ENCODE results near the gene NUMBL. TPM values are rescaled to one million over a fixed set of nuclear protein-coding genes. Genes with fewer than 3 reads are reported as not detected.

Gene NUMBL
- total and polyA plus RNA-seq, 2 of the 8 experiments (the other 6 are each of a cell fraction or from before 2014, with no cell fraction given), result 13.5 to 24.8 TPM

GRCh38 chr19:40733149-40733548 lies 42.7 kb upstream of the NUMBL start:
- POLR2A ChIA-PET (ENCODE audit: partially characterized antibody), result interaction anchor here (1.0 to 3.0 kb wide), 6 partner anchors 10 to 91 kb away, joined by 3 to 10 read pairs (median 6); partner anchors contain the start of genes ACTMAP, COQ8B and ITPKC
- Histone ChIP-seq H3K9me3 (ENCODE audit: insufficient read depth in 2 of 2, low read depth in 1 of 2, low read length in 1 of 2) (no peaks in the 10 kb centered on the region), H3K56ac (replicated peaks; ENCODE audit: insufficient read length, low read depth, low read length) (no peak overlapping the region), H2BK5ac (ENCODE audit: low read depth, low read length) (no peak overlapping the region), H2BK20ac (ENCODE audit: low read length) (no peak overlapping the region), H3K79me2 (ENCODE audit: control insufficient read depth in 1 of 2, insufficient read depth in 2 of 2, low read length in 2 of 2) (no peaks in the 10 kb centered on the region), H2BK120ac (replicated peaks; ENCODE audit: low read depth, low read length) (no peak overlapping the region), H4K5ac (ENCODE audit: insufficient read length, low read depth, low read length) (no peak overlapping the region), H3K14ac (ENCODE audit: insufficient read length) (no peak overlapping the region), H3K4me2 (ENCODE audit: insufficient read depth in 1 of 2, low read depth in 2 of 2, low read length in 2 of 2) (no peak overlapping the region), H2BK12ac (ENCODE audit: low read depth, low read length) (no peak overlapping the region), H4K91ac (replicated peaks; ENCODE audit: insufficient read length, low read length) (no peak overlapping the region), H3K4ac (replicated peaks; ENCODE audit: insufficient read length, low read depth, low read length) (no peak overlapping the region), H3K27me3 (replicated peaks in 1 of 4; ENCODE audit: control insufficient read depth in 3 of 4, extremely low read depth in 1 of 4, insufficient read depth in 3 of 4, low read length in 3 of 4) (no peaks in the 10 kb centered on the region), H3K27ac (ENCODE audit: low read depth, low read length) (no peak overlapping the region), H4K8ac (ENCODE audit: extremely low read depth, insufficient read depth, low read length) (no peak overlapping the region), H4K20me1 (replicated peaks in 1 of 2; ENCODE audit: control insufficient read depth in 1 of 2, insufficient read depth in 2 of 2, low read length in 2 of 2) (peaks cover 0 to 2% of the 10 kb centered on the region in 2 experiments), H2AK5ac (ENCODE audit: low read depth, low read length) (no peak overlapping the region), H3K4me3 (ENCODE audit: extremely low read depth in 1 of 4, insufficient read depth in 2 of 4, low read depth in 3 of 4, low read length in 4 of 4) (no peak overlapping the region), H3K79me1 (ENCODE audit: low read depth, low read length) (no peaks in the 10 kb centered on the region; the same call in 1 of the 2 replicates), H3K9ac (replicated peaks in 1 of 4; ENCODE audit: extremely low read depth in 1 of 4, low read depth in 3 of 4, low read length in 3 of 4) (no peak overlapping the region), H2BK15ac (ENCODE audit: low read length) (no peak overlapping the region), H3K36me3 (ENCODE audit: control insufficient read depth in 2 of 4, insufficient read depth in 4 of 4, low read length in 3 of 4) (peaks cover 4 to 31% (median 22%) of the 10 kb centered on the region in 4 experiments; a peak in 6 of 8 replicates), H3K18ac (ENCODE audit: extremely low read depth, low read length) (no peak overlapping the region), H3K23me2 (ENCODE audit: low read depth, low read length) (no peaks in the 10 kb centered on the region), H3K4me1 (replicated peaks in 1 of 4; ENCODE audit: control insufficient read depth in 3 of 4, insufficient read depth in 4 of 4, low read length in 3 of 4) (no peaks in the 10 kb centered on the region; a peak in 1 of 7 replicates), H2AFZ (ENCODE audit: low read length) (no peak overlapping the region), H3K23ac (ENCODE audit: insufficient read length) (no peak overlapping the region)
- WGBS, 2 experiments (ENCODE audit: extremely low coverage in 1 of 2, insufficient coverage in 1 of 2, insufficient read length in 1 of 2, insufficient replicate concordance in 2 of 2, low coverage in 1 of 2, low lambda C conversion rate in 2 of 2, missing lambda C conversion rate in 1 of 2), result 96% methylated on average over 12 of the region's 13 CpGs; no CpG with 5 or more reads in 1 of the 2 experiments
- DNase-seq (ENCODE audit: low read depth in 1 of 2, low spot score in 2 of 2) (no peak), FAIRE-seq (no peak)
- CTCF ChIA-PET (ENCODE audit: partially characterized antibody), result interaction anchor here (1.0 to 2.3 kb wide), 4 partner anchors 10 to 87 kb away, joined by 3 to 10 read pairs (median 4); partner anchors contain the start of genes COQ8B and ITPKC
- no peak for TF ChIP-seq POLR2A (IDR thresholded peaks at IDR 0.05; ENCODE audit: control extremely low read depth in 1 of 2, low read depth in 2 of 2, low read length in 2 of 2)
- no peak for TF ChIP-seq EP300 (IDR thresholded peaks at IDR 0.05; ENCODE audit: borderline replicate concordance in 1 of 2, low read depth in 2 of 2, low read length in 2 of 2)
- TF ChIP-seq BACH1 (IDR thresholded peaks at IDR 0.05; ENCODE audit: low read length), result no peak
- no peak for TF ChIP-seq ASH2L (IDR thresholded peaks at IDR 0.05; ENCODE audit: low read length)
- no peak for TF ChIP-seq BCL11A (IDR thresholded peaks at IDR 0.05; ENCODE audit: low read depth in 2 of 2, low read length in 2 of 2)
- TF ChIP-seq HDAC2 (IDR thresholded peaks at IDR 0.05; ENCODE audit: borderline replicate concordance in 1 of 2, low read depth in 2 of 2, low read length in 2 of 2), result no peak
- TF ChIP-seq, protein P1, sequence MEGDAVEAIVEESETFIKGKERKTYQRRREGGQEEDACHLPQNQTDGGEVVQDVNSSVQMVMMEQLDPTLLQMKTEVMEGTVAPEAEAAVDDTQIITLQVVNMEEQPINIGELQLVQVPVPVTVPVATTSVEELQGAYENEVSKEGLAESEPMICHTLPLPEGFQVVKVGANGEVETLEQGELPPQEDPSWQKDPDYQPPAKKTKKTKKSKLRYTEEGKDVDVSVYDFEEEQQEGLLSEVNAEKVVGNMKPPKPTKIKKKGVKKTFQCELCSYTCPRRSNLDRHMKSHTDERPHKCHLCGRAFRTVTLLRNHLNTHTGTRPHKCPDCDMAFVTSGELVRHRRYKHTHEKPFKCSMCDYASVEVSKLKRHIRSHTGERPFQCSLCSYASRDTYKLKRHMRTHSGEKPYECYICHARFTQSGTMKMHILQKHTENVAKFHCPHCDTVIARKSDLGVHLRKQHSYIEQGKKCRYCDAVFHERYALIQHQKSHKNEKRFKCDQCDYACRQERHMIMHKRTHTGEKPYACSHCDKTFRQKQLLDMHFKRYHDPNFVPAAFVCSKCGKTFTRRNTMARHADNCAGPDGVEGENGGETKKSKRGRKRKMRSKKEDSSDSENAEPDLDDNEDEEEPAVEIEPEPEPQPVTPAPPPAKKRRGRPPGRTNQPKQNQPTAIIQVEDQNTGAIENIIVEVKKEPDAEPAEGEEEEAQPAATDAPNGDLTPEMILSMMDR (IDR thresholded peaks at IDR 0.05; ENCODE audit: control extremely low read depth in 1 of 3, insufficient read depth in 1 of 3, low read depth in 1 of 3, low read length in 3 of 3), result no peak
- TF ChIP-seq TEAD4 (IDR thresholded peaks at IDR 0.05; ENCODE audit: low read depth, low read length), result no peak
- TF ChIP-seq TCF12 (IDR thresholded peaks at IDR 0.05; ENCODE audit: low read depth, low read length), result no peak
- TF ChIP-seq JUND (IDR thresholded peaks at IDR 0.05; ENCODE audit: low read length), result no peak
- no peak for TF ChIP-seq POU5F1 (IDR thresholded peaks at IDR 0.05; ENCODE audit: low read depth, low read length)
- no peak for TF ChIP-seq MAFK (IDR thresholded peaks at IDR 0.05; ENCODE audit: low read depth, low read length)
